ENCODE results near the gene KCNK3. TPM values are rescaled to one million over a fixed set of nuclear protein-coding genes. Genes with fewer than 3 reads are reported as not detected.

KCNK3 gene
- total RNA-seq, 1 experiment from 2014 or later: 0.09 TPM

GRCh38 chr2:26694001-26694400, 1.5 kb downstream of the KCNK3 start:
- H2BK20ac ChIP-seq (ENCODE audit: low read depth, low read length, poor library complexity, severe bottlenecking): no peak overlapping the region
- H3K79me2 ChIP-seq (ENCODE audit: insufficient read depth, low read length): no peaks in the 10 kb centered on the region
- H2BK120ac ChIP-seq (ENCODE audit: low read depth, low read length, poor library complexity, severe bottlenecking): no peak overlapping the region
- H3K27me3 ChIP-seq (ENCODE audit: insufficient read depth, low read length): peaks cover 30% of the 10 kb centered on the region; the same call in 1 of the 2 replicates
- no CpG with 5 or more reads among the region's 7 CpGs for WGBS (ENCODE audit: extremely low coverage, insufficient read length, low lambda C conversion rate)
- H4K20me1 ChIP-seq (ENCODE audit: control insufficient read depth, insufficient read depth, insufficient read length): no peaks in the 10 kb centered on the region
- H3K9ac ChIP-seq (ENCODE audit: extremely low read depth, insufficient read length, low read length): no peak overlapping the region
- H3K9me3 Mint-ChIP-seq: peaks cover 0 to 3% of the 10 kb centered on the region in 2 experiments; a peak in 1 of 5 replicates
- H3T11ph ChIP-seq (ENCODE audit: low read length): no peak overlapping the region
- H3K23ac ChIP-seq (ENCODE audit: insufficient read length, low read depth, low read length): no peak overlapping the region
- H3K27ac ChIP-seq (ENCODE audit: insufficient read length, low read depth, low read length): no peak overlapping the region
- no peak overlapping the region for H2AFZ ChIP-seq (ENCODE audit: low read length)
- peak overlapping the region; percentile 51 for H3K4me2 ChIP-seq (ENCODE audit: insufficient read depth, insufficient read length, low read length)
- H3K4me1 ChIP-seq (ENCODE audit: insufficient read depth, low read length): no peaks in the 10 kb centered on the region
- H3K14ac ChIP-seq (ENCODE audit: insufficient read depth, low read length): no peak overlapping the region
- no peak overlapping the region for H2BK12ac ChIP-seq (ENCODE audit: insufficient read length, low read depth, low read length)
- no peak overlapping the region for H4K91ac ChIP-seq (ENCODE audit: insufficient read length, low read depth, low read length)
- H3K9me3 ChIP-seq (ENCODE audit: control insufficient read depth, low read depth, low read length): no peaks in the 10 kb centered on the region
- H3K4me1 Mint-ChIP-seq: peaks cover 9 to 14% of the 10 kb centered on the region in 2 experiments
- no peaks in the 10 kb centered on the region for H3K79me1 ChIP-seq (ENCODE audit: insufficient read depth, low read depth, low read length, poor library complexity, severe bottlenecking)
- no peak overlapping the region for H3K4ac ChIP-seq (ENCODE audit: low read depth, low read length)
- no peak overlapping the region for H2AK5ac ChIP-seq (ENCODE audit: insufficient read length, low read length)
- DNase-seq: no peak
- TF ChIP-seq CTCF (conservative IDR thresholded peaks at IDR 0.05): no peak
- H3K23me2 ChIP-seq (ENCODE audit: insufficient read length, low read depth, low read length, poor library complexity, severe bottlenecking): peaks cover 8% of the 10 kb centered on the region
- peaks cover 92% of the 10 kb centered on the region for H3K27me3 Mint-ChIP-seq (ENCODE audit: low read depth)
- peak overlapping the region in 1 of 2 experiments; percentile 74; a peak in 3 of 5 replicates for H3K4me3 Mint-ChIP-seq
- no peak overlapping the region for H3K27ac Mint-ChIP-seq
- H3K18ac ChIP-seq (ENCODE audit: insufficient read length, low read depth, low read length): no peak overlapping the region
- no peaks in the 10 kb centered on the region; a peak in 1 of 7 replicates for H3K36me3 Mint-ChIP-seq (ENCODE audit: insufficient read depth in 1 of 3, low read depth in 3 of 3)
- no peak overlapping the region for H4K5ac ChIP-seq (ENCODE audit: insufficient read length, low read depth, low read length)
- H4K8ac ChIP-seq (replicated peaks; ENCODE audit: insufficient read length, low read depth, low read length): no peak overlapping the region
- H2BK15ac ChIP-seq (ENCODE audit: low read depth, low read length): no peak overlapping the region
- no peak overlapping the region for H2BK5ac ChIP-seq (ENCODE audit: insufficient read length, low read length)
- no peak overlapping the region for H3K56ac ChIP-seq (ENCODE audit: insufficient read length, low read depth, low read length)

Measured in H9 (cell line).